NCI-H187 treated with DMSO at 0.1 percent for 48 hours (cell line): Measurements from ENCODE around the gene COTL1.
"Not testable (repeated sequence)": the region's sequence is repeated elsewhere in the genome, so short reads cannot be mapped to it uniquely, and the experiment has no call there.

Source experiments
- DNase-seq: peaks from one replicate; lab custom pipeline; 2025; lab: John Stamatoyannopoulos, UW

Gene COTL1

GRCh38 chr16:84528322-84528721 lies 89.6 kb downstream of the COTL1 start:
- no peak for DNase-seq

GRCh38 chr16:84527532-84528269 lies 90.2 kb downstream of the COTL1 start:
- no peak for DNase-seq

GRCh38 chr16:84526794-84527531 lies 90.9 kb downstream of the COTL1 start:
- no peak for DNase-seq

- DNase-seq, result not testable (repeated sequence)
Measured at GRCh38 chr16:84524941-84525581, 92.8 kb downstream of the COTL1 start.

- DNase-seq, result no peak
Measured at GRCh38 chr16:84524346-84524920, 93.4 kb downstream of the COTL1 start.

- no peak for DNase-seq
Measured at GRCh38 chr16:84521497-84521770, 96.4 kb downstream of the COTL1 start.

- peak; percentile 95 for DNase-seq
Measured at GRCh38 chr16:84520725-84521496, 97.0 kb downstream of the COTL1 start.

GRCh38 chr16:84519855-84520254 lies 98.0 kb downstream of the COTL1 start:
- no peak for DNase-seq

- DNase-seq, result peak; percentile 32
Measured at GRCh38 chr16:84518804-84519341, 99.0 kb downstream of the COTL1 start.

GRCh38 chr16:84518220-84518619 lies 99.7 kb downstream of the COTL1 start:
- DNase-seq, result not testable (repeated sequence)

GRCh38 chr16:84517366-84517765 lies 100.5 kb downstream of the COTL1 start:
- DNase-seq, result no peak
